Body of pancreas (tissue), 4 donors: Measurements from ENCODE around the gene SLC38A11. TPM values are rescaled to one million over a fixed set of nuclear protein-coding genes. Genes with fewer than 3 reads are reported as not detected.

Experiments
- ATAC-seq: fragments of 150-250 bp; one replicate; pipeline ENCODE4 v1.9.1; 2016
- DNase-seq, 4 donors: peaks; one replicate each; pipeline ENCODE4 v3.0.0-alpha.2; 2019
- H3K27ac ChIP-seq, 4 donors: fragments of 200-600 bp; sonication (generic); 1 replicate in 3 of 4; 2 replicates in 1 of 4; pipeline versions ENCODE4 v1.5.1 to v1.6.1; 2016 to 2019; ENCODE audit warnings: mild to moderate bottlenecking in 1 of 4, mixed read lengths in 1 of 4, moderate library complexity in 1 of 4
- H3K27me3 ChIP-seq, 2 donors: fragments of 200-600 bp; sonication (generic); one replicate each; pipeline ENCODE4 v1.6.0; 2016; ENCODE audit warnings: mild to moderate bottlenecking in 1 of 2
- H3K36me3 ChIP-seq, 2 donors: fragments of 200-600 bp; sonication (generic); replicated peaks in 1 of 2; 2 replicates each; pipeline ENCODE4 v1.5.1; 2016; ENCODE audit warnings: low read depth in 2 of 2; ENCODE audit not compliant: insufficient read depth in 1 of 2
- H3K4me1 ChIP-seq: fragments of 200-600 bp; sonication (generic); one replicate; pipeline ENCODE4 v1.6.0; 2016
- H3K4me3 ChIP-seq, 2 donors: fragments of 200-600 bp; sonication (generic); 1 replicate in 1 of 2; 2 replicates in 1 of 2; pipeline ENCODE4 v1.5.1; 2016 to 2019
- H3K9me3 ChIP-seq, 3 donors: fragments of 200-600 bp; sonication (generic); 1 replicate in 2 of 3; 2 replicates in 1 of 3; pipeline ENCODE4 v1.5.1; 2016
- CTCF ChIP-seq, 7 experiments: fragments of 450-650 bp in 4 of 7; fragments of 200-600 bp in 3 of 7; sonication (generic) in 3 of 7; IDR thresholded peaks; one replicate each; pipeline ENCODE4 v1.5.1; 2016 to 2019; ENCODE audit warnings: antibody characterized with exemption in 7 of 7
- POLR2A ChIP-seq, 3 donors: fragments of 450-650 bp; IDR thresholded peaks; one replicate each; pipeline ENCODE4 v1.6.1; 2016; ENCODE audit warnings: antibody characterized with exemption in 3 of 3, mild to moderate bottlenecking in 2 of 3
- WGBS, 2 donors: methylation state at CpG; one replicate each; pipeline ENCODE4 v1.1.5; 2017; 5-methylcytosine and 5-hydroxymethylcytosine counted together
- intact Hi-C: fragments of 100-400 bp; cut with DNase I; formaldehyde crosslinking; loops from one replicate; pipeline ENCODE4 v1.15.1; 2023
- total RNA-seq, 2 donors: library from RNA; depleted of rRNA; stranded (reverse); fragments of >200 nt; gene quantifications; one replicate each; pipeline ENCODE4 v1.1.0, GENCODE V29; 2016

Gene SLC38A11
- total RNA-seq, 2 donors from 2014 or later = 1.6 to 2.9 TPM

- no peak for TF ChIP-seq POLR2A (IDR thresholded peaks at IDR 0.05)
- TF ChIP-seq CTCF (IDR thresholded peaks at IDR 0.05) = no peak
These were observed 73.8 kb downstream of the SLC38A11 start for GRCh38 chr2:164881524-164881923.

DNA sequence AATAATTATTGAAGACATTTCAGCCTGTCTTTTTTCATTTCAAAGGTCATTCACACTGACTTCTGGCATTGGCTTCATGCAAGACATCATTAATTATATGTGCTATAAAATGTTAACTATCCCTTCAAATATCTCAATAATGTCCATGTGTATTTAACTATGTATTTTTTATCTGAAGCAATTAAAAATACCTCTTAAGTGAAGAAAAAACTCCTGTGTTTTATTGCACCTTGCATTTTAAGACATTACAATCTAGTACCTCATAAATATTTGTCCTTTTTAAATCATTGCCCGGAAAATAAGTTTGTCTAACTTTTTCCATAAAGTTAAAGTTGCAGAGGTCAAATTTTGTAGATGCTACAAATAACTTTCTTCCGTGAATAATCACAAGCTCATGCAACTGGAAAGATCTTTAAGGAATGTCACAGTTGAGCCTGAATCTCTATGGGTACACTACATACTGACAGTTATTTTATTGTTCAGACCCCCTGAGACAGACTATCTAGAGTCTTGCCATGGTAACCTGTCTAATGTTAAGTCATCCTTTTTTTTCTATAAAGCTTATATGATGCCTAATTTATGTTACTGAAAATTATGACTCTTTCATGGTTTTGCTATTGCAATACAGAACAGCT is 75.3 kb downstream of the SLC38A11 start:
- Histone ChIP-seq H3K36me3 (no peaks in the 10 kb centered on the region), H3K27ac (no peak overlapping the region), H3K4me3 (no peak overlapping the region), H3K9me3 (no peaks in the 10 kb centered on the region), H3K4me1 (peaks cover 15% of the 10 kb centered on the region), H3K27me3 (no peaks in the 10 kb centered on the region)
- 52 to 57% methylated on average over 2 of the region's 2 CpGs for WGBS, 2 donors
- TF ChIP-seq POLR2A (IDR thresholded peaks at IDR 0.05) (no peak), CTCF (IDR thresholded peaks at IDR 0.05) (no peak)
- DNase-seq = no peak
- no peak for ATAC-seq
- intact Hi-C loops = no loop called here

More at GRCh38 chr2:164881524-164881923, 73.8 kb downstream of the SLC38A11 start:
- Histone ChIP-seq H3K36me3 (no peaks in the 10 kb centered on the region), H3K27me3 (no peaks in the 10 kb centered on the region), H3K4me3 (no peak overlapping the region), H3K9me3 (no peaks in the 10 kb centered on the region), H3K4me1 (peaks cover 11% of the 10 kb centered on the region), H3K27ac (no peak overlapping the region)
- no peak for DNase-seq
- intact Hi-C loops = no loop called here
- no peak for ATAC-seq
- WGBS, 2 donors = 70 to 90% methylated on average over 1 of the region's 1 CpG

GRCh38 chr2:164877927-164878326 is 77.4 kb downstream of the SLC38A11 start:
- TF ChIP-seq POLR2A (IDR thresholded peaks at IDR 0.05) = no peak
- TF ChIP-seq CTCF (IDR thresholded peaks at IDR 0.05) = no peak
- H3K4me1 ChIP-seq = peaks cover 15% of the 10 kb centered on the region
- no peak for ATAC-seq
- no peaks in the 10 kb centered on the region for H3K27me3 ChIP-seq
- intact Hi-C loops = no loop called here
- no peaks in the 10 kb centered on the region for H3K9me3 ChIP-seq
- no peak for DNase-seq
- H3K27ac ChIP-seq = no peak overlapping the region
- H3K4me3 ChIP-seq = no peak overlapping the region
- H3K36me3 ChIP-seq = no peaks in the 10 kb centered on the region

DNA sequence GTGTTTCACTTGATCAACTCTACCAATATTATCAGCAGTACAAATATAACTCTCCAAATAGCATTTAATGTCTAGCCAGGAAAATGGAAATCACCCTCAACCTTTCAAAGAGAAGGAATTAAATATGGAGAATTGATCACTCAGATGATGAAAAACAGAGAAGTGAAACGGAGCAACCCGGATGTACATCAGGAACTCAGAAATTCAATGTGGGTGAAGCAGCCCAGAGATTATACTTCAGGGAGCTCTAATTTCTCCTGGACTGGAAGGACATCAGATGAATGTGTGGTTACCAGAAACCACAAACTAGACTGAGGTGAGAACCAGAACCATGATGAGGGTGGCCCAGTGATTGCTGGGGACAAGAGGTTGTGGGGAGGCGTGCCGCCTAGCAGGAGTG is 78.2 kb downstream of the SLC38A11 start:
- no peak for TF ChIP-seq POLR2A (IDR thresholded peaks at IDR 0.05)
- TF ChIP-seq CTCF (IDR thresholded peaks at IDR 0.05) = no peak
- no peak overlapping the region for H3K27ac ChIP-seq
- no peaks in the 10 kb centered on the region for H3K27me3 ChIP-seq
- no peaks in the 10 kb centered on the region for H3K36me3 ChIP-seq
- H3K4me3 ChIP-seq = no peak overlapping the region
- ATAC-seq = no peak
- no peaks in the 10 kb centered on the region for H3K9me3 ChIP-seq
- WGBS, 2 donors = 77 to 90% methylated on average over 4 of the region's 4 CpGs
- intact Hi-C loops = no loop called here
- DNase-seq = no peak
- H3K4me1 ChIP-seq = peaks cover 12% of the 10 kb centered on the region
